SK-N-SH treated with all-trans-retinoic acid at 6 μM for 48 hours (cell line): ENCODE measurements around the gene MAP2K4.
"Not testable (repeated sequence)": the region's sequence is repeated elsewhere in the genome, so short reads cannot be mapped to it uniquely, and the experiment has no call there.

Experiments used
- ATAC-seq: fragments of 200-7000 bp; cut with Tn5 transposase; 3 replicates; pipeline ENCODE4 v1.9.1; 2020; ENCODE audit warnings: mild to moderate bottlenecking, moderate library complexity
- ARNTL ChIP-seq: fragments of 450-650 bp; formaldehyde crosslinking; IDR thresholded peaks from 2 replicates; pipeline ENCODE4 v1.5.0; 2020; ENCODE audit warnings: low read depth, mild to moderate bottlenecking, moderate library complexity, borderline replicate concordance
- BACH2 ChIP-seq: fragments of 250-450 bp; sonication (Bioruptor Pico); IDR thresholded peaks from 2 replicates; pipeline ENCODE4 v1.9.0; 2021; ENCODE audit warnings: mild to moderate bottlenecking, borderline replicate concordance
- CREB5 ChIP-seq: fragments of 250-450 bp; sonication (Bioruptor Pico); IDR thresholded peaks from 2 replicates; pipeline ENCODE4 v1.5.1; 2020; ENCODE audit warnings: low read depth, mild to moderate bottlenecking, moderate library complexity
- CSDC2 ChIP-seq: fragments of 250-450 bp; sonication (Bioruptor Pico); IDR thresholded peaks from 2 replicates; pipeline ENCODE4 v1.5.0; 2020; ENCODE audit warnings: mild to moderate bottlenecking, moderate library complexity
- CSRNP3 ChIP-seq: fragments of 250-450 bp; sonication (Bioruptor Pico); IDR thresholded peaks from 2 replicates; pipeline ENCODE4 v1.5.1; 2021; ENCODE audit warnings: mild to moderate bottlenecking, moderate library complexity
- ESRRG ChIP-seq: fragments of 250-450 bp; sonication (Bioruptor Pico); IDR thresholded peaks from 2 replicates; pipeline ENCODE4 v1.6.1; 2021; ENCODE audit warnings: mild to moderate bottlenecking
- GLIS3 ChIP-seq: fragments of 250-450 bp; sonication (Bioruptor Pico); IDR thresholded peaks from 2 replicates; pipeline ENCODE4 v1.5.0; 2020; ENCODE audit warnings: mild to moderate bottlenecking, moderate library complexity
- ISL1 ChIP-seq: fragments of 250-450 bp; sonication (Bioruptor Pico); IDR thresholded peaks from 2 replicates; pipeline ENCODE4 v2.1.2; 2022; ENCODE audit warnings: mild to moderate bottlenecking, moderate library complexity
- PPARA ChIP-seq: fragments of 250-450 bp; sonication (Bioruptor Pico); IDR thresholded peaks from 2 replicates; pipeline ENCODE4 v1.5.0; 2020; ENCODE audit warnings: mild to moderate bottlenecking, borderline replicate concordance
- RARB ChIP-seq: fragments of 250-450 bp; sonication (Bioruptor Pico); IDR thresholded peaks from 2 replicates; pipeline ENCODE4 v1.8.0; 2021; ENCODE audit warnings: mild to moderate bottlenecking, moderate library complexity
- SNAI2 ChIP-seq: fragments of 250-450 bp; sonication (Bioruptor Pico); IDR thresholded peaks from 2 replicates; pipeline ENCODE4 v1.5.0; 2020; ENCODE audit warnings: mild to moderate bottlenecking, moderate library complexity
- TOX ChIP-seq: fragments of 250-450 bp; sonication (Bioruptor Pico); IDR thresholded peaks from 2 replicates; pipeline ENCODE4 v1.8.0; 2021; ENCODE audit warnings: mild to moderate bottlenecking, moderate library complexity, borderline replicate concordance
- ZC3H10 ChIP-seq: fragments of 250-450 bp; sonication (Bioruptor Pico); IDR thresholded peaks from 2 replicates; pipeline ENCODE4 v1.5.1; 2021; ENCODE audit warnings: mild to moderate bottlenecking, moderate library complexity
- ZFP30 ChIP-seq: fragments of 450-650 bp; formaldehyde crosslinking; IDR thresholded peaks from 2 replicates; pipeline ENCODE4 v1.5.0; 2022; ENCODE audit warnings: mild to moderate bottlenecking, moderate library complexity
- ZNF565 ChIP-seq: fragments of 450-650 bp; formaldehyde crosslinking; conservative IDR thresholded peaks from 2 replicates; pipeline ENCODE4 v1.5.0; 2020; ENCODE audit warnings: low read depth, mild to moderate bottlenecking, moderate library complexity
- ZNF70 ChIP-seq: fragments of 450-650 bp; formaldehyde crosslinking; IDR thresholded peaks from 2 replicates; pipeline ENCODE4 v1.5.0; 2020; ENCODE audit warnings: mild to moderate bottlenecking, moderate library complexity
- ZNF8 ChIP-seq: fragments of 450-650 bp; formaldehyde crosslinking; IDR thresholded peaks from 2 replicates; pipeline ENCODE4 v1.5.0; 2020; ENCODE audit warnings: mild to moderate bottlenecking, moderate library complexity
- TF ChIP-seq, protein P1 (sequence below): fragments of 250-450 bp; sonication (Bioruptor Pico); IDR thresholded peaks from 2 replicates; pipeline ENCODE4 v1.8.0; 2020; ENCODE audit warnings: mild to moderate bottlenecking, moderate library complexity, borderline replicate concordance
- TF ChIP-seq, protein P2 (sequence below): fragments of 250-450 bp; sonication (Bioruptor Pico); IDR thresholded peaks from 2 replicates; pipeline ENCODE4 v1.8.0; 2021; ENCODE audit warnings: low read depth, mild to moderate bottlenecking, moderate library complexity, borderline replicate concordance
- TF ChIP-seq, protein P3 (sequence below): fragments of 250-450 bp; sonication (Bioruptor Pico); IDR thresholded peaks from 2 replicates; pipeline ENCODE4 v1.5.0; 2020; ENCODE audit warnings: mild to moderate bottlenecking, moderate library complexity

The MAP2K4 gene

DNA sequence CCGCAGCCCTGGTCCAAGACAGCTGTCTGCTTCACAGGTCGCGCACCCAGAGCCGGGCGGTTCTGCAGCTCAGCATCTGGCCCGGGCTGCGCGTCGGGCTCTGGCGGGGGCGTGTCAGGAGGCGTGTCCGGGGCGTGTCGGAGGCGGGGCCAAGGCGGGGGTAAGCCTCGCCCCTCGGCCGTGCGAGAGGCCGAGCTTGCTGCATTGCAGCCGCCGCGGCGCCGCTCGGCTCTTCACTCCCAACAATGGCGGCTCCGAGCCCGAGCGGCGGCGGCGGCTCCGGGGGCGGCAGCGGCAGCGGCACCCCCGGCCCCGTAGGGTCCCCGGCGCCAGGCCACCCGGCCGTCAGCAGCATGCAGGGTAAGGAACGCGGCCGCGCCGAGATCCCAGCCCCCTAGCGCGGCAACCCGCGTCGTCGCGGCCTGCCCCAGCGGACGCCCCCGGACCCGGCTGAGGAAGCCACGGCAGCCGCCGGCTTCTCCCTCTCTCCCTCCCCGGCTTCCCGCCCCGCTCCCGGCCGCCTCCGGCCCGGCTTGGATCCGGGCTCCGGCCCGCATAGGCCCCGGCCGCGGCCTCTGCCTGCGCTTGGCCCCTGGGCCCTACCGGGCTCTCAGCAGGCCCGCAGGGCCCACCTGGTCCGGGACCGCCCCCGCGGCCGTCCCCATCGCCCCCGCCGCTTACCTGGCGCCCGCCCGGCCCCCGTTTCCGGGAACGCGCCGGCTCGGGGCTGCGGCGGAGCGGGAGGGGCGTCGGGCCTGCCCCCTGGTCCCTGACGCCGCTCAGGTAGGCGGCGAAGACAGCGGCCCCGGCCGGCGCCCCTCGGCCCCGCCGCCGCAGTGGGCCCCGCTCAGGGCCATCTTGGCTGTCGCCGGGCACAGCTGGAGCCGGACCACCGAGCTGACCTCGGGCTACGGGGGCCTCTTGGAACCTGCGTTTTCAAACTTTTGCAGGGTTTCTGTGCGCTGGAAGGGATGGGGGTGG is at the start of gene MAP2K4:
Gene MAP2K4, plus strand, starts transcription at position 236 of the 981 bp plus-strand sequence. Its CDS starts 10 bp downstream, at position 246.
- TF ChIP-seq ZNF8 (no peak), TOX (CRISPR knock-in tag) (no peak), ZNF70 (CRISPR knock-in tag) (no peak)
- peak; percentile 99 for ATAC-seq

GRCh38 chr17:11972741-11973140 is 47.9 kb upstream of the MAP2K4 start:
- ATAC-seq = not testable (repeated sequence)

DNA sequence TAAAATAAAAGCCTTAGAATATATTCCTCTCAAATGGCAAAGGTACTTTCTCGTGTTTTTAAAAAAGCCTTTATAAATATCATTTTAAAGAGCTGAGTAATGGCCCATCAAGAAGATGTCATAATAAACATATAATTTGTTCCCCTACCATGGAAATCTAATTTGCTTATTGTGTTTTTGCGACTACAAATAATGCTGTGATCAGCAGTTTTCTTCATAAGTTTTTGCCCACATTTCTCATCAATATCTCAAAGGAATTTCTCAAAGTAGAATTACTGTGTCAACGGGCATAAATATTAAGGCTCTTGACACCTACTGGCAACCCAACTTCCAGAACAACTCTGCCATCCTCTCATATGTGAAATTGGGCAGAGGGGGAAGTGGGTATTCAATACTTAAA is 40.9 kb upstream of the MAP2K4 start:
- TF ChIP-seq ZNF70 (CRISPR knock-in tag) (no peak), ZNF565 (CRISPR knock-in tag) (no peak), CSRNP3 (CRISPR knock-in tag) (no peak), ZC3H10 (no peak), CSDC2 (CRISPR knock-in tag) (no peak), ESRRG (CRISPR knock-in tag) (no peak), ARNTL (no peak), ISL1 (no peak), PPARA (no peak), BACH2 (CRISPR knock-in tag) (no peak), ZFP30 (no peak), SNAI2 (CRISPR knock-in tag) (no peak), GLIS3 (CRISPR knock-in tag) (no peak), ZNF8 (no peak), RARB (CRISPR knock-in tag) (no peak)
- TF ChIP-seq, protein P1, sequence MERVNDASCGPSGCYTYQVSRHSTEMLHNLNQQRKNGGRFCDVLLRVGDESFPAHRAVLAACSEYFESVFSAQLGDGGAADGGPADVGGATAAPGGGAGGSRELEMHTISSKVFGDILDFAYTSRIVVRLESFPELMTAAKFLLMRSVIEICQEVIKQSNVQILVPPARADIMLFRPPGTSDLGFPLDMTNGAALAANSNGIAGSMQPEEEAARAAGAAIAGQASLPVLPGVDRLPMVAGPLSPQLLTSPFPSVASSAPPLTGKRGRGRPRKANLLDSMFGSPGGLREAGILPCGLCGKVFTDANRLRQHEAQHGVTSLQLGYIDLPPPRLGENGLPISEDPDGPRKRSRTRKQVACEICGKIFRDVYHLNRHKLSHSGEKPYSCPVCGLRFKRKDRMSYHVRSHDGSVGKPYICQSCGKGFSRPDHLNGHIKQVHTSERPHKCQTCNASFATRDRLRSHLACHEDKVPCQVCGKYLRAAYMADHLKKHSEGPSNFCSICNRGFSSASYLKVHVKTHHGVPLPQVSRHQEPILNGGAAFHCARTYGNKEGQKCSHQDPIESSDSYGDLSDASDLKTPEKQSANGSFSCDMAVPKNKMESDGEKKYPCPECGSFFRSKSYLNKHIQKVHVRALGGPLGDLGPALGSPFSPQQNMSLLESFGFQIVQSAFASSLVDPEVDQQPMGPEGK (CRISPR knock-in tag) = no peak
- TF ChIP-seq, protein P2, sequence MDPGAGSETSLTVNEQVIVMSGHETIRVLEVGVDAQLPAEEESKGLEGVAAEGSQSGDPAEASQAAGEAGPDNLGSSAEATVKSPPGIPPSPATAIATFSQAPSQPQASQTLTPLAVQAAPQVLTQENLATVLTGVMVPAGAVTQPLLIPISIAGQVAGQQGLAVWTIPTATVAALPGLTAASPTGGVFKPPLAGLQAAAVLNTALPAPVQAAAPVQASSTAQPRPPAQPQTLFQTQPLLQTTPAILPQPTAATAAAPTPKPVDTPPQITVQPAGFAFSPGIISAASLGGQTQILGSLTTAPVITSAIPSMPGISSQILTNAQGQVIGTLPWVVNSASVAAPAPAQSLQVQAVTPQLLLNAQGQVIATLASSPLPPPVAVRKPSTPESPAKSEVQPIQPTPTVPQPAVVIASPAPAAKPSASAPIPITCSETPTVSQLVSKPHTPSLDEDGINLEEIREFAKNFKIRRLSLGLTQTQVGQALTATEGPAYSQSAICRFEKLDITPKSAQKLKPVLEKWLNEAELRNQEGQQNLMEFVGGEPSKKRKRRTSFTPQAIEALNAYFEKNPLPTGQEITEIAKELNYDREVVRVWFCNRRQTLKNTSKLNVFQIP (CRISPR knock-in tag) = no peak
- no peak for ATAC-seq

- ATAC-seq = no peak
- TF ChIP-seq ZNF8 = no peak
- TF ChIP-seq, all 23 proteins: peak for 0
These were observed 39.9 kb upstream of the MAP2K4 start for GRCh38 chr17:11980813-11981212.

- no peak for ATAC-seq
These were observed 38.8 kb upstream of the MAP2K4 start for GRCh38 chr17:11981862-11982261.

More at GRCh38 chr17:11981862-11982261, 38.8 kb upstream of the MAP2K4 start:
- TF ChIP-seq, protein P3, sequence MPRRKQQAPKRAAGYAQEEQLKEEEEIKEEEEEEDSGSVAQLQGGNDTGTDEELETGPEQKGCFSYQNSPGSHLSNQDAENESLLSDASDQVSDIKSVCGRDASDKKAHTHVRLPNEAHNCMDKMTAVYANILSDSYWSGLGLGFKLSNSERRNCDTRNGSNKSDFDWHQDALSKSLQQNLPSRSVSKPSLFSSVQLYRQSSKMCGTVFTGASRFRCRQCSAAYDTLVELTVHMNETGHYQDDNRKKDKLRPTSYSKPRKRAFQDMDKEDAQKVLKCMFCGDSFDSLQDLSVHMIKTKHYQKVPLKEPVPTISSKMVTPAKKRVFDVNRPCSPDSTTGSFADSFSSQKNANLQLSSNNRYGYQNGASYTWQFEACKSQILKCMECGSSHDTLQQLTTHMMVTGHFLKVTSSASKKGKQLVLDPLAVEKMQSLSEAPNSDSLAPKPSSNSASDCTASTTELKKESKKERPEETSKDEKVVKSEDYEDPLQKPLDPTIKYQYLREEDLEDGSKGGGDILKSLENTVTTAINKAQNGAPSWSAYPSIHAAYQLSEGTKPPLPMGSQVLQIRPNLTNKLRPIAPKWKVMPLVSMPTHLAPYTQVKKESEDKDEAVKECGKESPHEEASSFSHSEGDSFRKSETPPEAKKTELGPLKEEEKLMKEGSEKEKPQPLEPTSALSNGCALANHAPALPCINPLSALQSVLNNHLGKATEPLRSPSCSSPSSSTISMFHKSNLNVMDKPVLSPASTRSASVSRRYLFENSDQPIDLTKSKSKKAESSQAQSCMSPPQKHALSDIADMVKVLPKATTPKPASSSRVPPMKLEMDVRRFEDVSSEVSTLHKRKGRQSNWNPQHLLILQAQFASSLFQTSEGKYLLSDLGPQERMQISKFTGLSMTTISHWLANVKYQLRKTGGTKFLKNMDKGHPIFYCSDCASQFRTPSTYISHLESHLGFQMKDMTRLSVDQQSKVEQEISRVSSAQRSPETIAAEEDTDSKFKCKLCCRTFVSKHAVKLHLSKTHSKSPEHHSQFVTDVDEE (CRISPR knock-in tag) = no peak
- no peak for TF ChIP-seq SNAI2 (CRISPR knock-in tag)
- TF ChIP-seq CREB5 (CRISPR knock-in tag) = no peak
- TF ChIP-seq ZNF565 (CRISPR knock-in tag) = no peak
- no peak for TF ChIP-seq ARNTL
- no peak for TF ChIP-seq ZNF70 (CRISPR knock-in tag)
- TF ChIP-seq GLIS3 (CRISPR knock-in tag) = no peak
- TF ChIP-seq, protein P1 (CRISPR knock-in tag) = no peak
- no peak for TF ChIP-seq ZC3H10
- TF ChIP-seq PPARA = no peak
